Glutamatergic neuron (in vitro differentiated cells): ENCODE data around the gene APLN. TPM values are rescaled to one million over a fixed set of nuclear protein-coding genes. Genes with fewer than 3 reads are reported as not detected.

ENCODE experiments used
- DNase-seq: peaks from one replicate; pipeline ENCODE4 v3.0.0; 2022
- H3K27ac Mint-ChIP-seq: one replicate; pipeline ENCODE4 v1.8.0; 2020; ENCODE audit warnings: mild to moderate bottlenecking, mixed read lengths, inconsistent platforms; ENCODE audit not compliant: unreplicated experiment
- H3K27me3 Mint-ChIP-seq: one replicate; pipeline ENCODE4 v1.8.0; 2020; ENCODE audit warnings: mild to moderate bottlenecking, moderate library complexity, mixed read lengths, inconsistent platforms; ENCODE audit not compliant: unreplicated experiment
- H3K36me3 Mint-ChIP-seq: one replicate; pipeline ENCODE4 v1.8.0; 2020; ENCODE audit warnings: mild to moderate bottlenecking, mixed read lengths, inconsistent platforms; ENCODE audit not compliant: unreplicated experiment
- H3K4me1 Mint-ChIP-seq: one replicate; pipeline ENCODE4 v1.8.0; 2020; ENCODE audit warnings: mild to moderate bottlenecking, low read depth, mixed read lengths, inconsistent platforms; ENCODE audit not compliant: unreplicated experiment
- H3K4me3 Mint-ChIP-seq: one replicate; pipeline ENCODE4 v1.8.0; 2020; ENCODE audit warnings: mild to moderate bottlenecking, mixed read lengths, inconsistent platforms; ENCODE audit not compliant: unreplicated experiment
- H3K9me3 Mint-ChIP-seq: one replicate; pipeline ENCODE4 v1.8.0; 2020; ENCODE audit warnings: mild to moderate bottlenecking, moderate library complexity, mixed read lengths, inconsistent platforms; ENCODE audit not compliant: unreplicated experiment
- total RNA-seq: library from RNA; stranded (reverse); fragmentation: NEBNext Ultra II Directional; extraction: Animal tissue kit (Norgen Biotek cat#: 25700); gene quantifications from one replicate; pipeline ENCODE4 v1.2.1, GENCODE V29; 2021; ENCODE audit not compliant: unreplicated experiment
- TF ChIP-seq, protein P1 (sequence below): fragments of 200-600 bp; sonication (generic); IDR thresholded peaks from one replicate; pipeline ENCODE4 v1.5.0; 2021; ENCODE audit not compliant: partially characterized antibody, unreplicated experiment

The APLN gene
- total RNA-seq, 1 donor from 2014 or later, result not detected

DNA sequence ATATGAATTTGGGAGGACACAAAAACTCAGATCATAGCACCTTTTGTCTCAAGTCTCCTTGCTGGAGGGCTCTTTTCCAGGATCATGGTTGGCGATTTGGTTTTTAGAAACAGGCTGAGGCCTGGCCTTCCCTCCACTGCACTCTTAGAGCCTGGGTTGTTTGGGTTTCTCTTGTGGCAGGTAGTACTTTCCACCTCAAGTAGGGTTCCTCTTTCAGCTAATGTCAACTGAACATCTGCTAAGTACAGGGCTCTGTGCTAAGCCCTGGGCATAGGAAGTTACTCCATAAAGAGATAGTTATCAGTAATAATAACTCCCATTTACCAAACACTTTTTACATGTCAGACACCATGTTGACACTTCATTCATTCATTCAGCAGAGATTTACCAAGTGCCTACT, 28.2 kb upstream of the APLN start:
- Mint-ChIP-seq H3K4me3 (no peak overlapping the region), H3K27ac (no peak overlapping the region), H3K27me3 (no peaks in the 10 kb centered on the region), H3K4me1 (no peaks in the 10 kb centered on the region), H3K36me3 (no peaks in the 10 kb centered on the region), H3K9me3 (no peaks in the 10 kb centered on the region)
- TF ChIP-seq, protein P1, sequence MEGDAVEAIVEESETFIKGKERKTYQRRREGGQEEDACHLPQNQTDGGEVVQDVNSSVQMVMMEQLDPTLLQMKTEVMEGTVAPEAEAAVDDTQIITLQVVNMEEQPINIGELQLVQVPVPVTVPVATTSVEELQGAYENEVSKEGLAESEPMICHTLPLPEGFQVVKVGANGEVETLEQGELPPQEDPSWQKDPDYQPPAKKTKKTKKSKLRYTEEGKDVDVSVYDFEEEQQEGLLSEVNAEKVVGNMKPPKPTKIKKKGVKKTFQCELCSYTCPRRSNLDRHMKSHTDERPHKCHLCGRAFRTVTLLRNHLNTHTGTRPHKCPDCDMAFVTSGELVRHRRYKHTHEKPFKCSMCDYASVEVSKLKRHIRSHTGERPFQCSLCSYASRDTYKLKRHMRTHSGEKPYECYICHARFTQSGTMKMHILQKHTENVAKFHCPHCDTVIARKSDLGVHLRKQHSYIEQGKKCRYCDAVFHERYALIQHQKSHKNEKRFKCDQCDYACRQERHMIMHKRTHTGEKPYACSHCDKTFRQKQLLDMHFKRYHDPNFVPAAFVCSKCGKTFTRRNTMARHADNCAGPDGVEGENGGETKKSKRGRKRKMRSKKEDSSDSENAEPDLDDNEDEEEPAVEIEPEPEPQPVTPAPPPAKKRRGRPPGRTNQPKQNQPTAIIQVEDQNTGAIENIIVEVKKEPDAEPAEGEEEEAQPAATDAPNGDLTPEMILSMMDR, result no peak
- DNase-seq, result no peak

GRCh38 chrX:129679901-129680300, 25.1 kb upstream of the APLN start:
- H3K27ac Mint-ChIP-seq, result no peak overlapping the region

DNA sequence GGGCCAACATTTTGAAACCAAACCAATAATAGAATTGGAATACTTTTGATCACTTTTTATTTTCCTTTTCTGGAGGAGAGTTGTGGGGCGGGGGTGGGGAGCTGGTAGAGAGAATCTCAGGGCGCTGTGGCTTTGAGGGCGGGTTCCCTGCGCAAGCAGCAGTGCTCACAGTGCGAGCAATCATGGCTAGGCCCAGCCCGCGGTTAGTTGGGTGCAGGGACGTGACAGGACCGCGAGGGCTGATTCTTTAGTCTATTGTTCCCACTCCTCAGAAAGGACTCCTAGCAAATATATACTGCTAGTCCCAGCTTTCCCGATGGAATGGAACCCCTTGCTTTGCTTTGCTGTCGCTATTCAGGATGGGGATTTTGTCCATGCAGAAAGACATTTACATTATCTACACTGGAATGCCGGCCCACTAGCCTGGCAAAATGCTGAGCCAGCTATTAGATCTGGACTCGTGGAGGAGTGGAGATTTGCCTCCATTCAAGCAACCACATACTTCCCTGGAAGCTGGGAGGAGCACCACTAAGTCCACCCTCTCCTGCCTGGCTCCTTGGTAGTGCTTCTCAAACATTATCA, 23.9 kb upstream of the APLN start:
- Mint-ChIP-seq H3K9me3 (no peaks in the 10 kb centered on the region), H3K27me3 (peaks cover 4% of the 10 kb centered on the region), H3K36me3 (peaks cover 4% of the 10 kb centered on the region), H3K4me3 (no peak overlapping the region), H3K4me1 (no peaks in the 10 kb centered on the region), H3K27ac (no peak overlapping the region)
- TF ChIP-seq, protein P1, result no peak
- DNase-seq, result no peak

More at GRCh38 chrX:129679901-129680300, 25.1 kb upstream of the APLN start:
- no peak for DNase-seq
- Mint-ChIP-seq H3K36me3 (peaks cover 4% of the 10 kb centered on the region), H3K4me1 (no peaks in the 10 kb centered on the region), H3K27me3 (peaks cover 4% of the 10 kb centered on the region), H3K4me3 (no peak overlapping the region), H3K9me3 (no peaks in the 10 kb centered on the region)
- TF ChIP-seq, protein P1, result no peak

- no peaks in the 10 kb centered on the region for H3K36me3 Mint-ChIP-seq
Observed at GRCh38 chrX:129667412-129667811, 12.7 kb upstream of the APLN start.

DNA sequence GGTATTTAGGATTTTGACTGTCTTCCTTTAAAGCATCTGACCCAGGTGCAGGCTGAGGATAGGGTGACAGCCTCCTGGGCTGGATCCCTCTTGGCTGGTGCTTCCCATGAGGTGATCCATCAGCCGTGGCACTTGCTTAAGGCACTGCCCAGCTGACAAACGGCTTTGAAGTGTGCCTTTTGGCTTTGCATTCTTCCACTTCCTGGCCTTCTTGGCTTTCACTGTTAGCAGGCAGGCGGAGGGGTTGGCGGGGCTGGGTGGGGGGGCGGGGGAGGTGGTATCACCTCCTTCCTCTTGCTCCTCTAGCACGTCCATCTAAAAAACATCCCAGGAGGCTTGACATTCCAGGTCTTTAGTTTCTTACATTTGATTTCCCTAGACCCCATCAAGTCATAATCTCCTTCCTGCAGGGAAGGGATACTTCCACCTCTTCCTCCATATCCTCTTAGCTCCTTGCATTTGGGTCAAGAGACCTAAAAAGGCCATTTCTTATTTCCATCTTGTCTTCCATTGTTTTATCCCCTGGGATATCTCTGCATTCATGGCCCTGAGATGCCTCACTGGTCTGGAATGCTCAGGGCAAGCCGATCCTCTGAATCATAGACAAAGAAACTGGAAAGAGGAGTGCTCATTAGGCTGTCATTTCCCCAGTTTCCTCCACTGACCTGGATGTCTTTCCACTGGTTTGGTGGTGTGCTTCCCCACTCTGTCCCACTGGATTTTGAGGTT, 11.3 kb upstream of the APLN start:
- TF ChIP-seq, protein P1, result no peak
- Mint-ChIP-seq H3K4me3 (no peak overlapping the region), H3K27me3 (peaks cover 4% of the 10 kb centered on the region), H3K27ac (no peak overlapping the region), H3K36me3 (no peaks in the 10 kb centered on the region), H3K4me1 (no peaks in the 10 kb centered on the region), H3K9me3 (peaks cover 1% of the 10 kb centered on the region)
- no peak for DNase-seq

More at GRCh38 chrX:129667412-129667811, 12.7 kb upstream of the APLN start:
- DNase-seq, result no peak
- Mint-ChIP-seq H3K4me1 (no peaks in the 10 kb centered on the region), H3K9me3 (peaks cover 1% of the 10 kb centered on the region), H3K27me3 (peaks cover 4% of the 10 kb centered on the region), H3K4me3 (no peak overlapping the region), H3K27ac (no peak overlapping the region)
- TF ChIP-seq, protein P1, result no peak
